ENCODE results near the gene CHKB. TPM values are rescaled to one million over a fixed set of nuclear protein-coding genes. Genes with fewer than 3 reads are reported as not detected.

Gene CHKB
- total and polyA plus RNA-seq, 10 of the 15 experiments (the other 5 are each of a cell fraction or from before 2014, with no cell fraction given): 10.0 to 93.9 (median 57.0) TPM

- intact Hi-C loops (cut with micrococcal nuclease; ENCODE audit: unreplicated experiment) (no loop called here), in situ Hi-C loops (cut with MboI) (no loop called here)
- Histone ChIP-seq H3K4me1 (ENCODE audit: control insufficient read depth, insufficient read depth, low read length) (peaks cover 8% of the 10 kb centered on the region), H4K20me1 (ENCODE audit: control insufficient read depth, insufficient read depth) (no peaks in the 10 kb centered on the region), H3K4me3 (no peak overlapping the region), H3K9me3 (replicated peaks; ENCODE audit: control insufficient read depth, insufficient read depth, low read length) (no peaks in the 10 kb centered on the region), H3K27ac (ENCODE audit: control insufficient read depth, insufficient read depth) (no peak overlapping the region), H3K36me3 (ENCODE audit: control insufficient read depth in 2 of 2, insufficient read depth in 2 of 2, low read length in 1 of 2) (no peaks in the 10 kb centered on the region; a peak in 1 of 4 replicates), H2AFZ (ENCODE audit: control insufficient read depth, low read depth, low read length) (no peak overlapping the region), H3K9ac (ENCODE audit: control insufficient read depth, insufficient read depth, low read length) (no peak overlapping the region), H3K4me2 (ENCODE audit: control insufficient read depth, insufficient read depth) (no peak overlapping the region), H3K27me3 (replicated peaks in 1 of 2; ENCODE audit: control insufficient read depth in 2 of 2, insufficient read depth in 2 of 2, low read length in 1 of 2) (no peaks in the 10 kb centered on the region), H3K79me2 (ENCODE audit: control insufficient read depth, insufficient read depth, low read length) (peaks cover 20% of the 10 kb centered on the region)
- RAD21 ChIA-PET (ENCODE audit: unreplicated experiment): no interaction called here
- BruUV-seq (replicated peaks): no TSS peak
- CTCF ChIA-PET: interaction anchor here (0.8 to 1.4 kb wide), 2 partner anchors 35 to 115 kb away, joined by 3 to 4 read pairs; no protein-coding TSS in a partner anchor
- DNase-seq (ENCODE audit: low read depth, low spot score): no peak
- no peak for ATAC-seq
- TF ChIP-seq TCF7 (IDR thresholded peaks at IDR 0.05; ENCODE audit: borderline replicate concordance) (no peak), CUX1 (IDR thresholded peaks at IDR 0.05; ENCODE audit: insufficient replicate concordance, low read depth, low read length) (no peak), SPI1 (IDR thresholded peaks at IDR 0.05; ENCODE audit: borderline replicate concordance, insufficient read depth, low read depth, low read length) (no peak), BRCA1 (IDR thresholded peaks at IDR 0.05; ENCODE audit: low read depth, low read length) (no peak)
- 76% methylated on average over 3 of the region's 3 CpGs for WGBS (ENCODE audit: insufficient coverage, insufficient replicate concordance, low lambda C conversion rate, missing lambda C conversion rate)
- SMC1A ChIA-PET (ENCODE audit: uncharacterized antibody, unreplicated experiment): no interaction called here
- FAIRE-seq: no peak
- POLR2A ChIA-PET: no interaction called here
These were observed 2.6 kb upstream of the CHKB start for GRCh38 chr22:50585238-50585637.

Measured in GM12878 (cell line).